ENCODE data around the gene ANO2. TPM values are rescaled to one million over a fixed set of nuclear protein-coding genes. Genes with fewer than 3 reads are reported as not detected.

The ANO2 gene
- total and polyA plus RNA-seq, 2 donors (not counting 3 experiments of a cell fraction or from before 2014, with no cell fraction given): 15.4 to 65.0 TPM

DNA sequence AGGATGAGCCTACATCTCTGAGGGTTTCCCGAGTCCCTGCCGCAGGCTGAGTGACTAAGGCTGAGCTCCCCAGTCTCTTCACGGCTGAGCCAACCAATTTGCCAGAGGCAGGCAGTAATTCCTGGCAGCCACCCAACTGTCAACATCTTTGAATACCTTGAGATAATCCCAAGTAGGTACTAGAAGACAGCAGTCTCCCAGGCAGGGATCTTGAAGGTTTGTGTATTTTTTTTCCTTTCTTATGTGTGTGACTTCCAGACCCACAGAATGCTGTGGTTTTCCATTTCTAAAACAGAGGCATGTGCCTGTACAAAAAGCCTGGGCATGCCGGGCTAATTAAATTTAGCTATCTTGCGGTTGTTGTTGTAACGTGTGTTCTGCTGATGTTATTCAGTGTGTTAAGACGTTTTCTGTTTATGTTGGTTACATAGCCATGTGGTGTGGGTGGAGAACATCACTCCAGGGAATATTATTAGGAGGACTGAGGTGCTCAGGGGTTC is 155.5 kb downstream of the ANO2 start:
- no peak overlapping the region for H2AFZ ChIP-seq (ENCODE audit: low read depth, low read length)
- no peaks in the 10 kb centered on the region for H3K79me2 ChIP-seq (ENCODE audit: control insufficient read depth, insufficient read depth, low read length)
- intact Hi-C loops (cut with micrococcal nuclease): no loop called here
- H3K4me1 ChIP-seq (ENCODE audit: control insufficient read depth, extremely low read depth, insufficient read depth, low read length): no peaks in the 10 kb centered on the region
- CTCF ChIA-PET: interaction anchor here (0.9 to 2.1 kb wide), 2 partner anchors 44 to 361 kb away, joined by 3 to 5 read pairs; no protein-coding TSS in a partner anchor
- H3K9me1 ChIP-seq (replicated peaks; ENCODE audit: control insufficient read depth, extremely low read depth, insufficient read depth, low read length): no peaks in the 10 kb centered on the region
- dilution Hi-C loops (cut with MboI; ENCODE audit: extremely low pct_ligation_motif_present, low sequenced_read_pairs): no loop called here
- no peak overlapping the region for H3K4me2 ChIP-seq (ENCODE audit: insufficient read depth, low read length)
- DNase-seq (ENCODE audit: low read depth, low spot score) (no peak), FAIRE-seq (peak; percentile 35)
- POLR2A ChIA-PET: no interaction called here
- TF ChIP-seq, protein P1, sequence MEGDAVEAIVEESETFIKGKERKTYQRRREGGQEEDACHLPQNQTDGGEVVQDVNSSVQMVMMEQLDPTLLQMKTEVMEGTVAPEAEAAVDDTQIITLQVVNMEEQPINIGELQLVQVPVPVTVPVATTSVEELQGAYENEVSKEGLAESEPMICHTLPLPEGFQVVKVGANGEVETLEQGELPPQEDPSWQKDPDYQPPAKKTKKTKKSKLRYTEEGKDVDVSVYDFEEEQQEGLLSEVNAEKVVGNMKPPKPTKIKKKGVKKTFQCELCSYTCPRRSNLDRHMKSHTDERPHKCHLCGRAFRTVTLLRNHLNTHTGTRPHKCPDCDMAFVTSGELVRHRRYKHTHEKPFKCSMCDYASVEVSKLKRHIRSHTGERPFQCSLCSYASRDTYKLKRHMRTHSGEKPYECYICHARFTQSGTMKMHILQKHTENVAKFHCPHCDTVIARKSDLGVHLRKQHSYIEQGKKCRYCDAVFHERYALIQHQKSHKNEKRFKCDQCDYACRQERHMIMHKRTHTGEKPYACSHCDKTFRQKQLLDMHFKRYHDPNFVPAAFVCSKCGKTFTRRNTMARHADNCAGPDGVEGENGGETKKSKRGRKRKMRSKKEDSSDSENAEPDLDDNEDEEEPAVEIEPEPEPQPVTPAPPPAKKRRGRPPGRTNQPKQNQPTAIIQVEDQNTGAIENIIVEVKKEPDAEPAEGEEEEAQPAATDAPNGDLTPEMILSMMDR (IDR thresholded peaks at IDR 0.05; ENCODE audit: extremely low read depth in 1 of 2, insufficient read depth in 1 of 2, low read depth in 1 of 2, low read length in 2 of 2): no peak
- TF ChIP-seq POLR2A (IDR thresholded peaks at IDR 0.05; ENCODE audit: low read depth, low read length) (no peak), POLR2AphosphoS5 (IDR thresholded peaks at IDR 0.05; ENCODE audit: insufficient read depth, low read depth, low read length) (no peak), MAX (IDR thresholded peaks at IDR 0.05; ENCODE audit: insufficient read depth, insufficient read length) (no peak), GATA2 (IDR thresholded peaks at IDR 0.05; ENCODE audit: insufficient read depth, insufficient read length, low read depth, low read length) (no peak), JUN (IDR thresholded peaks at IDR 0.05; ENCODE audit: borderline replicate concordance, insufficient read depth, insufficient read length, low read depth) (no peak), EZH2 (IDR thresholded peaks at IDR 0.05; ENCODE audit: borderline replicate concordance, low read depth, low read length, severe bottlenecking) (no peak)
- no peaks in the 10 kb centered on the region for H3K9me3 ChIP-seq (replicated peaks; ENCODE audit: control insufficient read depth, insufficient read depth, low read length)
- no peaks in the 10 kb centered on the region for H3K27me3 ChIP-seq (ENCODE audit: control insufficient read depth in 2 of 2, insufficient read depth in 2 of 2, low read length in 2 of 2)
- H3K9ac ChIP-seq (replicated peaks; ENCODE audit: extremely low read depth, insufficient read depth, low read length): no peak overlapping the region
- H3K36me3 ChIP-seq (ENCODE audit: control insufficient read depth in 2 of 2, extremely low read depth in 1 of 2, insufficient read depth in 2 of 2, low read length in 2 of 2): peaks cover 26 to 30% of the 10 kb centered on the region in 2 experiments
- no TSS peak for BruUV-seq (replicated peaks)
- no peak overlapping the region for H3K27ac ChIP-seq (ENCODE audit: insufficient read depth, low read depth, low read length)
- no peak overlapping the region for H3K4me3 ChIP-seq (replicated peaks in 1 of 3; ENCODE audit: insufficient read depth in 1 of 3, low read depth in 1 of 3, low read length in 3 of 3)
- H4K20me1 ChIP-seq (replicated peaks; ENCODE audit: control insufficient read depth, extremely low read depth, insufficient read depth, low read length): no peaks in the 10 kb centered on the region
